Type B pancreatic cell (in vitro differentiated cells): ENCODE measurements around the gene ATG7. TPM values are rescaled to one million over a fixed set of nuclear protein-coding genes. Genes with fewer than 3 reads are reported as not detected.
"Not testable (repeated sequence)": the region's sequence is repeated elsewhere in the genome, so short reads cannot be mapped to it uniquely, and the experiment has no call there.

Source experiments
- DNase-seq: peaks from one replicate; pipeline ENCODE4 v3.0.0; 2021; ENCODE audit warnings: mixed read lengths; ENCODE audit not compliant: unreplicated experiment; ENCODE audit errors: extremely low spot score
- H3K27ac Mint-ChIP-seq: 2 replicates; pipeline ENCODE4 v1.8.0; 2021; ENCODE audit warnings: mild to moderate bottlenecking, mixed read lengths
- H3K27me3 Mint-ChIP-seq: 2 replicates; pipeline ENCODE4 v1.8.0; 2021; ENCODE audit warnings: mixed read lengths
- H3K36me3 Mint-ChIP-seq: 2 replicates; pipeline ENCODE4 v1.8.0; 2021; ENCODE audit warnings: mixed read lengths
- H3K4me1 Mint-ChIP-seq: one replicate; pipeline ENCODE4 v1.8.0; 2021; ENCODE audit warnings: mixed read lengths; ENCODE audit not compliant: unreplicated experiment
- H3K4me3 Mint-ChIP-seq: 2 replicates; pipeline ENCODE4 v1.8.0; 2021; ENCODE audit warnings: mild to moderate bottlenecking, mixed read lengths
- H3K9me3 Mint-ChIP-seq: 2 replicates; pipeline ENCODE4 v1.8.0; 2021; ENCODE audit warnings: mixed read lengths
- CTCF ChIP-seq: fragments of 200-600 bp; sonication (generic); conservative IDR thresholded peaks from 2 replicates; pipeline ENCODE4 v1.5.0; 2021; ENCODE audit warnings: antibody characterized with exemption, mild to moderate bottlenecking
- total RNA-seq: library from RNA; stranded (reverse); gene quantifications from 2 replicates; pipeline ENCODE4 v1.2.1, GENCODE V29; 2021; ENCODE audit warnings: low replicate concordance

The ATG7 gene
- total RNA-seq, 1 donor from 2014 or later, result 32.4 TPM

DNA sequence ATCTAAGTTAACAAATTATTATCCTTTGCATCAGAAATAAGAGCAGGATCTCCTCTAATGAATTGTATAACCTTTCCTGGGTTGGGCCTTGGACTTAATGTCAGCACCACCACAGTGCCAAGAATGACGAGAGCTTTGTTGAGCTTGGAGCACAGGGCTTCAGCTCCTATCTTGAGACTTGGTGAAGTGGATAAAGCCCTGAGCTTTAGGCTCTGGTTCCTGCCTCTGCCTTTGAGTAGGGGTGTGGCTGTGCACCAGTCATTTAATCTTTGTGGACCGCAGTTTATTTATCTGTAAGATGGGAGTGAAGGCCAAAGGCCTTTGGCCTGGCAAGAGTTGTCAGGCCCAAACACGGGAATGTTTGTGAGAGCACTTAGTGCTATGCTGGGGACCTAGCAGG, 209.4 kb downstream of the ATG7 start:
- Mint-ChIP-seq H3K4me3 (no peak overlapping the region), H3K36me3 (no peaks in the 10 kb centered on the region), H3K27me3 (no peaks in the 10 kb centered on the region), H3K4me1 (peaks cover 22% of the 10 kb centered on the region), H3K27ac (no peak overlapping the region), H3K9me3 (peaks cover 5% of the 10 kb centered on the region)
- no peak for TF ChIP-seq CTCF
- no peak for DNase-seq

DNA sequence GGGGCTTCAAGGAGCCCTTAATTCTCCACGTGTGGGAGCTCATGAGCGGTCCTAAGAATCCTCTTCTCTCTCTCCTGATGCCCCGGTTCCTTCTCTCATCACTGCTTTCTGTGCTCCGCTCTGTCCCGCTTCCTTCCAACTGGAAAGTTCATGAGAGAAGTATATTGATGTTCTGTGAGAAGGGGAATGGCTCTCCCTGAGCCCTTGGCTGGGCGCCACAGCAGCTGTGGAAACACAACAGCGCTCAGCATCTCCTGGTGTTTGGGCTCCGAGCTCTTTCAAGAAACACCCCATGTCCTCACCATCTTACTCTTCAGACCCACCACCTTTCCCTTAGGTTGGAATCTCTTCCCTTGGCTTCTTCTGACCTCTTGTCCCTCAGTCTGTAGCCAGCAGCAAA, 209.8 kb downstream of the ATG7 start:
- peaks cover 18% of the 10 kb centered on the region for H3K4me1 Mint-ChIP-seq
- H3K27me3 Mint-ChIP-seq, result no peaks in the 10 kb centered on the region
- H3K36me3 Mint-ChIP-seq, result no peaks in the 10 kb centered on the region
- no peak overlapping the region for H3K27ac Mint-ChIP-seq
- TF ChIP-seq CTCF, result no peak
- peaks cover 5% of the 10 kb centered on the region for H3K9me3 Mint-ChIP-seq
- H3K4me3 Mint-ChIP-seq, result no peak overlapping the region
- DNase-seq, result no peak

DNA sequence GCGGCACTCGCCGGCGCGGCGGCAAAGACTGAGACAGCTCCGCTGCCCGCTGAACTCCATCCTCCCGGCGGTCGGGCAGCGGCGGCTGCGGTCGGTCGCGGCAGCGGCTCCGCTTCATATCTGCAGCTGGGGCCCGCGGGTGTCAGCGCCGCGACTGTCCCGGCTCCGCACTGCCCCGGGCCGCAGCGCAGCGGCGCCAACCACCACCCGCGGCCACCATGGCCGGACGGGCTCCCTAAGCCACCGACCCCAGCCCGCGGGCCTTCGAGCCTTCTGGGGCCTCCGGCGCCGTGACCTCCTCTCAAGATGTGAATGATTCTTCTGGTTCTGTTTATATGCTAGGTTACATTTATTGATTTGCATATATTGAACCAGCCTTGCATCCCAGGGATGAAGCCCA, 216.2 kb downstream of the ATG7 start:
- H3K36me3 Mint-ChIP-seq, result peaks cover 10% of the 10 kb centered on the region
- H3K4me3 Mint-ChIP-seq, H3K27ac Mint-ChIP-seq, H3K9me3 Mint-ChIP-seq, H3K27me3 Mint-ChIP-seq, DNase-seq, H3K4me1 Mint-ChIP-seq: not testable (repeated sequence)

DNA sequence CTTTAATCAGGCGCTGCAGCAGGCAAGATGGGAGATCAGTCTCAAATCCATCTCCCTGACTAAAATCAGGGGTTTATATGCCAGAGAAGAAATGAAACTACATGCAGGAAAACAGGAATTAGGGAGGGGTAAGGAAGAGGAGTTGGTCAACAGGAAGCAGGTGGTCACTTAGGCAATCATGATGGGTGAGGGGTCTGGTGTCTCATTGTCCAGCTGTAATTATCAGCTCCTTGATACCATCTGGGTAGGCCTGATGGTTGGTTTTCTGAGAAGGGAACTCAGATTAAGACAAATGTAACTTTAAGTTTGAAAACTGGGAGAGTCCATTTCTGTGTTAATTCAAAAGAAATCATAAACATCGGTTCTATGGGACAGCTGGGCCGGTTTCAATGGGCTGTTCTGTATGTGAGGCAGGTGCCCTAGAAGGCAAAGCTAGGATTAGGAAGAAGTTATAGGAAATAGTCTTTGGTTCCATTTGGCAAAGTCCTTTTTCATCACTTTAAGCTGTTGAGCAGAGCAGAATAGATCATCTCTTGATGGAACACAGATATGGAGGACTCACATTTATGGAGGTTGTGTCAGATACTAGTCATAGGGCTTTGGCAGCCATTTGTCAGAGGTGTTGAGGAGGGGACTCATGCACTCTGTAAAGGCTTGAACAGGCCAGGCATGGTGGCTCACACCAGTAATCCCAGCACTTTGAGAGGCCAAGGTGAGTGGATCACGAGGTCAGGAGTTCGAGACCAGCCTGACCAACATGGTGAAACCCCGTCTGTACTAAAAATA, 222.1 kb downstream of the ATG7 start:
- Mint-ChIP-seq H3K27ac (no peak overlapping the region), H3K4me3 (no peak overlapping the region), H3K9me3 (peaks cover 10% of the 10 kb centered on the region), H3K36me3 (peaks cover 21% of the 10 kb centered on the region), H3K4me1 (peaks cover 25% of the 10 kb centered on the region), H3K27me3 (no peaks in the 10 kb centered on the region)
- no peak for TF ChIP-seq CTCF
- no peak for DNase-seq

- Mint-ChIP-seq H3K4me3 (no peak overlapping the region), H3K36me3 (peaks cover 18% of the 10 kb centered on the region), H3K4me1 (peaks cover 25% of the 10 kb centered on the region), H3K27ac (no peak overlapping the region), H3K9me3 (peaks cover 8% of the 10 kb centered on the region), H3K27me3 (no peaks in the 10 kb centered on the region)
- no peak for DNase-seq
- TF ChIP-seq CTCF, result no peak
These were observed 223.9 kb downstream of the ATG7 start for GRCh38 chr3:11495948-11496557.

- Mint-ChIP-seq H3K27ac (peak overlapping the region; percentile 91), H3K4me1 (peaks cover 25% of the 10 kb centered on the region), H3K27me3 (no peaks in the 10 kb centered on the region), H3K4me3 (no peak overlapping the region), H3K9me3 (peaks cover 5% of the 10 kb centered on the region), H3K36me3 (peaks cover 13% of the 10 kb centered on the region)
- TF ChIP-seq CTCF, result no peak
- DNase-seq, result no peak
These were observed 226.0 kb downstream of the ATG7 start for GRCh38 chr3:11498177-11498576.
